Chondrocyte (in vitro differentiated cells): ENCODE measurements around the gene MMD. TPM values are rescaled to one million over a fixed set of nuclear protein-coding genes. Genes with fewer than 3 reads are reported as not detected.

ENCODE experiments used
- DNase-seq: peaks from one replicate; pipeline ENCODE4 v3.0.0; 2021; ENCODE audit warnings: mixed read lengths, low spot score
- H3K27ac Mint-ChIP-seq: one replicate; pipeline ENCODE4 v1.8.0; 2021; ENCODE audit warnings: mild to moderate bottlenecking, moderate library complexity, mixed read lengths; ENCODE audit not compliant: unreplicated experiment
- H3K27me3 Mint-ChIP-seq: 2 replicates; pipeline ENCODE4 v1.8.0; 2021; ENCODE audit warnings: low read depth, mixed read lengths
- H3K36me3 Mint-ChIP-seq: 2 replicates; pipeline ENCODE4 v1.8.0; 2021; ENCODE audit warnings: low read depth, mixed read lengths
- H3K4me1 Mint-ChIP-seq: 2 replicates; pipeline ENCODE4 v1.8.0; 2021; ENCODE audit warnings: low read depth, mild to moderate bottlenecking, mixed read lengths
- H3K4me3 Mint-ChIP-seq: one replicate; pipeline ENCODE4 v1.8.0; 2021; ENCODE audit warnings: mild to moderate bottlenecking, moderate library complexity, mixed read lengths; ENCODE audit not compliant: unreplicated experiment
- H3K9me3 Mint-ChIP-seq: 2 replicates; pipeline ENCODE4 v1.8.0; 2021; ENCODE audit warnings: low read depth, mixed read lengths
- total RNA-seq: library from RNA; stranded (reverse); gene quantifications from 3 replicates; pipeline ENCODE4 v1.2.1, GENCODE V29; 2021
- TF ChIP-seq, protein P1 (sequence below): fragments of 200-600 bp; sonication (generic); IDR thresholded peaks from 2 replicates; pipeline ENCODE4 v1.5.0; 2021; ENCODE audit warnings: antibody characterized with exemption, mild to moderate bottlenecking, moderate library complexity

MMD gene
- total RNA-seq, 1 donor from 2014 or later, result 8.2 TPM

DNA sequence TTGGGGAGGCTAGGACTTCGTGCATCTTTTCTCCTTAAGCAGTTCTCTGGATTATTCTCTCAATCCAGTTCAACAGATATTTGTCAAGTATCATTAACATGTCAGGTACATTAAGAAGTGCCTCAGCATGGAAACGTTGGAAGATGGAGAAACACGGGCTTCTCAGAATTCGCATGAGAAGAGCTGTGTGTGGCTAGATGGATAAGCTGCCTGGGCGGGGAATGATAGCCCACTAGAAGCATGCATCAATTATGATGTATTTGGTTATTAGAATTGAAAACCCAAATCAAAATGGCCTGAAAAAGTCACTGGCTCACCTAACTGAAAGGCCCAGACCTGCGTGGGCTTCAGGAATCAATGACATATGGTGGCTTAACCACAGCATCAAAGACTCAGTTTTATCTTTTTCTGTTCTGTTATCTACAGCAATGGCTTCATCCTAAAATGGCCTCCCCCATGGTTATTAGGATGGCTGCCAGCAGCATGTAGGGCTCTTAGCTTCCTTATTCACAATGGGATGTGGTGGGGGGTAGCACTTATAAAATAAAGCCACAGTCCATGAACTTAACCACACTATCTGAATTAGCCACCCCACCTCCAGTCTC, 43.9 kb downstream of the MMD start:
- H3K4me1 Mint-ChIP-seq, result no peaks in the 10 kb centered on the region
- peaks cover 3% of the 10 kb centered on the region for H3K9me3 Mint-ChIP-seq
- H3K36me3 Mint-ChIP-seq, result no peaks in the 10 kb centered on the region
- TF ChIP-seq, protein P1, sequence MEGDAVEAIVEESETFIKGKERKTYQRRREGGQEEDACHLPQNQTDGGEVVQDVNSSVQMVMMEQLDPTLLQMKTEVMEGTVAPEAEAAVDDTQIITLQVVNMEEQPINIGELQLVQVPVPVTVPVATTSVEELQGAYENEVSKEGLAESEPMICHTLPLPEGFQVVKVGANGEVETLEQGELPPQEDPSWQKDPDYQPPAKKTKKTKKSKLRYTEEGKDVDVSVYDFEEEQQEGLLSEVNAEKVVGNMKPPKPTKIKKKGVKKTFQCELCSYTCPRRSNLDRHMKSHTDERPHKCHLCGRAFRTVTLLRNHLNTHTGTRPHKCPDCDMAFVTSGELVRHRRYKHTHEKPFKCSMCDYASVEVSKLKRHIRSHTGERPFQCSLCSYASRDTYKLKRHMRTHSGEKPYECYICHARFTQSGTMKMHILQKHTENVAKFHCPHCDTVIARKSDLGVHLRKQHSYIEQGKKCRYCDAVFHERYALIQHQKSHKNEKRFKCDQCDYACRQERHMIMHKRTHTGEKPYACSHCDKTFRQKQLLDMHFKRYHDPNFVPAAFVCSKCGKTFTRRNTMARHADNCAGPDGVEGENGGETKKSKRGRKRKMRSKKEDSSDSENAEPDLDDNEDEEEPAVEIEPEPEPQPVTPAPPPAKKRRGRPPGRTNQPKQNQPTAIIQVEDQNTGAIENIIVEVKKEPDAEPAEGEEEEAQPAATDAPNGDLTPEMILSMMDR, result no peak
- H3K27me3 Mint-ChIP-seq, result peaks cover 15% of the 10 kb centered on the region
- no peak overlapping the region for H3K4me3 Mint-ChIP-seq
- DNase-seq, result no peak
- no peak overlapping the region for H3K27ac Mint-ChIP-seq

DNA sequence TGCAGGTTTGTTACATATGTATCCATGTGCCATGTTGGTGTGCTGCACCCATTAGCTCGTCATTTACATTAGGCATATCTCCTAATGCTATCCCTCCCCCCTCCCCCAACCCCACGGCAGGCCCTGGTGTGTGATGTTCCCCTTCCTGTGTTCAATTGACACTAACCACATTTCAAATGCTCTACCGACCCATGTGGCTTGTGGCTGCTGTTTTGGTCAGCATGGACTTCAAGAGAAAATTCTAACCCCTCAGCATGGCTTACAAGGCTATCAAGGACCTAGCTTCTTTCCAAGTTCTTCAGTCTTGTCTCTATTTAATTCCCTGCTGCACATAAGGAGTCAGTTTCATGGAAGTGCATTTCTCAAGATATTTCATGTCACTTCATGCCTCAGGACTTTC, 52.9 kb downstream of the MMD start:
- no peak overlapping the region for H3K4me3 Mint-ChIP-seq
- no peak for DNase-seq
- H3K27ac Mint-ChIP-seq, result no peak overlapping the region
- H3K36me3 Mint-ChIP-seq, result no peaks in the 10 kb centered on the region
- TF ChIP-seq, protein P1, result no peak
- H3K9me3 Mint-ChIP-seq, result peaks cover 9% of the 10 kb centered on the region
- peaks cover 9% of the 10 kb centered on the region for H3K27me3 Mint-ChIP-seq
- H3K4me1 Mint-ChIP-seq, result no peaks in the 10 kb centered on the region

DNA sequence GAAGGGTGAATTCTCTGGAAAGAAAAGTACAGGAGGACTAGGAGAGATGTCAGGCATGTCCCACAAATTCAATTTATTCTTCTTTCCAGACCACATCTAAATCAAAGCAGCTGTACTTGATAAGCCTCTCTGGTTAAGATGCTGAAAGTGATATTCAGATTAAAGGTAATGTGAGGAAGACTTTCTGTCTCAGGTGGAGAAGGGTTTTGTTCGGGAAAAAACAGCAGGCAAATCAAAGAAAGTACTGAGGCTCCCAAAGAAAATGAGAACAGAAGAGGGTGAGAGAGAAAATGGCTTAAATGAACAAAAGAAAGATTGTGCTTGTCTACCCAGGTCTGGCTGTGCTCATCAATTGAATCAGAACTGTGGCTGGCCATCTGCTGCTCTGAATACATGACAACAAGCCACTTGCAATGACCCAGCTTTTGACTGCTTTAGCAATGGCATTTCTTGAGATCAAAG, 55.6 kb downstream of the MMD start:
- Mint-ChIP-seq H3K9me3 (peaks cover 3% of the 10 kb centered on the region), H3K36me3 (peaks cover 2% of the 10 kb centered on the region), H3K4me3 (no peak overlapping the region), H3K27me3 (peaks cover 13% of the 10 kb centered on the region), H3K27ac (no peak overlapping the region), H3K4me1 (no peaks in the 10 kb centered on the region)
- TF ChIP-seq, protein P1, result no peak
- DNase-seq, result no peak

DNA sequence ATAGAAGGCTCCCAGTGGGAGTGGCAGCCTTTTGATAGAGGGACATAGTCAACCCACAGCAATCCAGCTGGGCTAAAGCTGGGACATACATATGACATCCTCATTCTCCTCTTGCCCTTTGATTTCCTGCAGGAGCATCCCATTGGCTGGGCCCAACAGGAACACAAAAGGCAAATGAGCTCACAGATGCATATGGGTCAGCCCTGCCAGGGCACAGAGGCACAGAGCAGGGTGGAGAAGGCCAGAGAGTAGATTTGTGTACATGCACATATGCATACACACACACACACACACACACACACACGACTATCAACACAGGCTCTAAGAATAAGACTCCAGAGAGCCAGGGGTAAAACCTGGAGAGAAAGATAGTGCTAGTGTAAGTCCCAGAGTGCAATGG, 58.6 kb downstream of the MMD start:
- no peak for DNase-seq
- Mint-ChIP-seq H3K36me3 (peaks cover 3% of the 10 kb centered on the region), H3K4me3 (no peak overlapping the region), H3K9me3 (peaks cover 9% of the 10 kb centered on the region), H3K27me3 (peaks cover 13% of the 10 kb centered on the region), H3K4me1 (no peaks in the 10 kb centered on the region), H3K27ac (no peak overlapping the region)
- TF ChIP-seq, protein P1, result no peak

DNA sequence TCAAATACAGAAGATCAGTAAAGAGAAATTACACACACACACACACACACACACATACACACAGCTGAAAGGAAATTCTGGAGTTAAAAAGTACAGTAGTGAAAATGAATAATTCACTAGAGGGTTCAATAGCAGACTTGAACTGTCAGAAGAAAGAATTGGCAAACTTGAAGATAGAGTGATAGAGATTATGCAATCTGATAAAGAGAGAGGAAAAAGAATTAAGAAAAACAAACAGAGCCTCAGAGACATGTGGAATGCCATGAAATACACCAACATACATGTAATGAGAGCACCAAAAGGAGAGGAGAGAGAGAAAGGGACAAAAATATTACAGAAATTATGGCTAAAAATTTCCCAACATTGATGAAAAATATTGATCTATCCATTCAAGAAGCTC, 60.7 kb downstream of the MMD start:
- Mint-ChIP-seq H3K4me3 (no peak overlapping the region), H3K36me3 (peaks cover 3% of the 10 kb centered on the region), H3K9me3 (peaks cover 9% of the 10 kb centered on the region), H3K27me3 (peaks cover 11% of the 10 kb centered on the region), H3K27ac (no peak overlapping the region), H3K4me1 (no peaks in the 10 kb centered on the region)
- TF ChIP-seq, protein P1, result no peak
- no peak for DNase-seq
